22Rv1 (cell line): Measurements from ENCODE around the gene MKS1.

Source experiments
- H3K27ac ChIP-seq: fragments of 450-650 bp; 2 replicates; pipeline ENCODE4 v1.5.1; 2017
- ZFX ChIP-seq: fragments of 450-650 bp; IDR thresholded peaks from 2 replicates; pipeline ENCODE4 v1.6.1; 2017; ENCODE audit warnings: antibody characterized with exemption, borderline replicate concordance
- TF ChIP-seq, protein P1 (sequence below): fragments of 450-650 bp; IDR thresholded peaks from 2 replicates; pipeline ENCODE4 v1.5.1; 2017; ENCODE audit warnings: mild to moderate bottlenecking

The MKS1 gene

DNA sequence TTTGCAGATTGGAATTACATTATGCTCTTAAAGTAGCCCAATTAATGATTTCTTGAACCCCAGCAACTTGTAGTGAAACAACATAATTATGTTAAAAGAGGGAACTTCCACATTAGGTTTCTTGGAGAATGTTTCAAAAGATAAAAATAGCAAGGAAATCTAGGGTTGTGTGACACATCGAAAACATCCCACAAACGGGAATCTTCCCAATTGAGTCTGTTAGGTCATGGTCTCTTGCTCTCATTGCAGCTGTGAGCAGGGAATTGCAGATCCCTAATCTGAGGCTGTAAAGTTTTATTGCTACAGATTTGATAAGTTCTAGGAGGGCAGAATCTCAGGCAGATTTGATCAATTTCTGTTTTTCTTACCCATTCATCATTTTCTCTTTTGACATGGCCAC lies 12.6 kb upstream of the MKS1 start:
- TF ChIP-seq, protein P1, sequence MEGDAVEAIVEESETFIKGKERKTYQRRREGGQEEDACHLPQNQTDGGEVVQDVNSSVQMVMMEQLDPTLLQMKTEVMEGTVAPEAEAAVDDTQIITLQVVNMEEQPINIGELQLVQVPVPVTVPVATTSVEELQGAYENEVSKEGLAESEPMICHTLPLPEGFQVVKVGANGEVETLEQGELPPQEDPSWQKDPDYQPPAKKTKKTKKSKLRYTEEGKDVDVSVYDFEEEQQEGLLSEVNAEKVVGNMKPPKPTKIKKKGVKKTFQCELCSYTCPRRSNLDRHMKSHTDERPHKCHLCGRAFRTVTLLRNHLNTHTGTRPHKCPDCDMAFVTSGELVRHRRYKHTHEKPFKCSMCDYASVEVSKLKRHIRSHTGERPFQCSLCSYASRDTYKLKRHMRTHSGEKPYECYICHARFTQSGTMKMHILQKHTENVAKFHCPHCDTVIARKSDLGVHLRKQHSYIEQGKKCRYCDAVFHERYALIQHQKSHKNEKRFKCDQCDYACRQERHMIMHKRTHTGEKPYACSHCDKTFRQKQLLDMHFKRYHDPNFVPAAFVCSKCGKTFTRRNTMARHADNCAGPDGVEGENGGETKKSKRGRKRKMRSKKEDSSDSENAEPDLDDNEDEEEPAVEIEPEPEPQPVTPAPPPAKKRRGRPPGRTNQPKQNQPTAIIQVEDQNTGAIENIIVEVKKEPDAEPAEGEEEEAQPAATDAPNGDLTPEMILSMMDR: no peak
- TF ChIP-seq ZFX: no peak
- H3K27ac ChIP-seq: no peak overlapping the region

DNA sequence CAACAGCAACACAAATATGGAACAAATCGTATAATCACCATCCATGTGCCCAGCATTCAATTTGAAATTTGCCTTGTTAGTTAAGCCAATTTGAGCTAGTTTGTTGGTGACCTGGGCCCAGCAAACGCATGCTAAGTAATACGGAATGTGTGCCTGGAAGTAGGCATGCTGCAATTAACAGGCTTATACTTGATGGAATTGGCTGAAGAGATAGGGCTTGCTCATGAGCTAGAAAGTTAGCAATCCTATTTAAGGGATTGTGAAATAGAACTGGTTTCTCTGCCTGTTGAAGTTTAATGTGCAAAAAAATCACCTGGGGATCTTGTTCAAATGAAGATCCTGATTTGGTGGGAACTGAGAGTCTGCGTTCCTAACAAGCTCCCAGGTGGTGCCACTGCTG lies 10.8 kb upstream of the MKS1 start:
- TF ChIP-seq, protein P1: no peak
- H3K27ac ChIP-seq: no peak overlapping the region

DNA sequence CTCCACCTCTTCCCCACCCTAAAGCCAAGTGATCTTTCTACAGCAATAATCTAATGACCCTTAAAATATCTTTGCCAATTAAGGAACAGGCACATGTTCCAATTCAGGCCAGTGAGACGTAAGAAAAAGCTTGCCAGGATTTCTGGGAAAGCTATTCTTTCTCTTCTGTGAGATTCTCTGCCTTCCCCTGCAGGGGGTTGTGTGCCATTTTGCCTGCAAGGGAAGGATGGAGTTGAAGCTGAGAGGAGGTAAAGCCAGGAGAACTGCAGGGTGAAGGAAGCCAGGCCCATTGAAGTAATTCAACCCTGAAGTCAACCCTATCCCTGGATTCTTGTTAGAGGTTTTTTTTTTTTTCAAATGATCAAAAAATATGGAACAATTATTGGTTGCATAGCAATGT lies 10.3 kb upstream of the MKS1 start:
- TF ChIP-seq, protein P1: no peak
- no peak for TF ChIP-seq ZFX

DNA sequence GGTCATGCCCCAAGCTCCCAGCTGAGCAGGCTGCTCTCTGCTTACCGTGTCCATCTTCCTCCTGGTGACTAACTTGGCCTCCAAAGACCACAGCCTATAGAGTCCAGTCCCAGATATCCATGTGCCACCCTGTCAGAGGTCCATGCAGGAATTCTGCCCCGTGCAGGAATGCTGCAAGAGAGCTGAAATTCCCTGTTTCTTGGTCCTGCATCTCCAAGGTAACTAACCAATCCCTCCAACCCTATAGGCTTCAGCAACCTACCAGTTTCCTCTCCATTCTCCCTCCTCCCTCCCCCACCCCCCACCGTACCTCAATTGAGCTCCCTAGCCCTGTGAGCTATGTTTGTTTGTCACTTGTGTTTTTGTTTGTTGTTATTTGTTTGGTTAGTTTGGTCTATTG lies 9.6 kb upstream of the MKS1 start:
- no peak for TF ChIP-seq ZFX
- TF ChIP-seq, protein P1: no peak
- H3K27ac ChIP-seq: no peak overlapping the region

More for the DNA sequence above, 10.3 kb upstream of the MKS1 start:
- H3K27ac ChIP-seq: no peak overlapping the region

DNA sequence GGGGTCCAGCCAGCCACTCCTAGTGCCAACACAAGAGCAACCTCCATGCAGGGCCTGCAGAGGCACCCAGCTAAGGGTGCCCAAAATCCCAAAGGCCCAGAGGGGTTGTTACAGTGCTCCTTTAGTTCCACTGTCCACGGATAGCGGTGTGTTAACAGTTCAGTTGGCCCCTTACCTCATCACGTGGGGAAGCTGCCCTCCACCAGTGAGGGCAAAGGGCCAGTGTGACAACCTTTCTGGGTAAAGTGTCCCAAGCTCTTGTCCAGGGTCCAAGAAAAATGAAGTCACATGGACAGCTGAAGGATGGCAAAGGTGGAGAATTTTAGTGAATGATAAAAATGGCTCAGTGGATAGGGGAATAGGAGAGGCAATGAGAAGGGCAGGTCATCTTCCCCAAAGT lies 8.7 kb upstream of the MKS1 start:
- no peak for TF ChIP-seq ZFX
- TF ChIP-seq, protein P1: no peak
- no peak overlapping the region for H3K27ac ChIP-seq

DNA sequence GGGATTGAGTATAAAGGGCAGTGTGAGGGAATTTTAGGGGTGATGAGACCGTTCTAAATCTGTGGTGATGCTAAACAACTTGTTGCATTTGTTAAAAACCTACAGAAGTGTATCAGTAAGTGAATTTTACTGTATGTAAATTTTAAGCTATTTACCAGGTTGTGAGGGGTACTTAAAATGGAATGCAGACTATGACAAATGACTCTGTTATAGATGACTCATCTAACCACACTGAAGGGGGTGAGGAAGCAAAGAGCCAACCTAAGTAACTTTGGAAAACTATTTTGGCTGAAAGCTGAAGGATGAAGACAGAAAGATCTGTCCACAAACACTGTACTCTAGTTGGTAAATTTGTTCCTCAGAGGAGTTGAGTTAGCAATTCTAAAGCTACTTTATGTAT lies 5.3 kb upstream of the MKS1 start:
- no peak for TF ChIP-seq ZFX
- TF ChIP-seq, protein P1: no peak
- no peak overlapping the region for H3K27ac ChIP-seq

DNA sequence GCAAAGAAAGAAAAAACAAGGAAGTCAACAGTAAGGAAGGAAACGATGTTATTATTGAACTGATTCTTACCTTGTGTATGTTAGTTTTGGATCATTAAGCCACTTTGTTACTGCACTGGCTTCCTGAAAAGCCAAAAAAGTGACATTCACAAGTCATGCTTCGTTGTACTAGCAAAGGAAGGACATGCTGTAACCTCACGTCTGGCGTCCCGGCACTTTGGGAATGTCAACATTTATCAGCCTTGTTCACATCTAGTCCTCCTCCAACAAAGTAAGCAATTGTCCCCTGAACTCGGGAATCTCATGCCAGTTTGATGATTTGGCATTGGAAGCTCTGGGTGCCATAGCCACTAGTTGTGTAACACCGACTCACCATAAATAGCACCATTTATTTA lies 731 bp upstream of the MKS1 start:
- H3K27ac ChIP-seq: peak overlapping the region; percentile 63
- TF ChIP-seq, protein P1: no peak
- TF ChIP-seq ZFX: no peak
